ENCODE results near the gene DNM1L.

DNA sequence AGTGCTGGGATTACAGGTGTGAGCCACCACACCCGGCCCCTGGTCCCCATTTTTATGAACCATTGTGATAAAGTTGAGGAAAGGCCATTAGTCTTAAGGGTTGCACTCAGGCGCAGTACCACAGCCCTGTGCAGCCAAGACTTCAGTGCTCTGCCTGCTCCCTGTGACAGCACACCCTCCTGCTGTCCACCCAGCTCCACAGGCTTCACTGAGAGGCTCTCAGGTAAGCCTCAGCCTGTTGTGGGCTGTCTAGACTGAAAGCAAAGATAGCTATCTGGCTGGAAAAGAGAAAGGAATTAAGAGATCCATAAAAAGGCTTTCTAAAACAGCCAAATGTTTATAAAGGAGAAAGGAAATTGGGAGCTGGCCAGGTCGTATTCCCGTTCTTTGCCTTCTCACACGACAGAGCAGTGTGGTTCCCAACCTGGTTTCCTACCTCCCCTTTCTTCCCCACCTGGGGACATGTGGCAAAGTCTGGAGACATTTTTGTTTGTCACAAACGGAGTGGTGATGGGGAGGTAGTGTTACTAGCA, 19.1 kb upstream of the DNM1L start:
- TF ChIP-seq CTCF (IDR thresholded peaks at IDR 0.05; ENCODE audit: extremely low read depth in 1 of 2, insufficient read depth in 1 of 2, low read depth in 1 of 2, low read length in 2 of 2) (no peak), POLR2AphosphoS5 (IDR thresholded peaks at IDR 0.05; ENCODE audit: insufficient read depth, low read depth, low read length) (no peak), POLR2A (IDR thresholded peaks at IDR 0.05; ENCODE audit: low read depth, low read length) (no peak), FOS (IDR thresholded peaks at IDR 0.05; ENCODE audit: borderline replicate concordance, insufficient read depth, low read length) (no peak), MYC (IDR thresholded peaks at IDR 0.05; ENCODE audit: low read depth, low read length) (no peak), JUN (IDR thresholded peaks at IDR 0.05; ENCODE audit: borderline replicate concordance, insufficient read depth, insufficient read length, low read depth) (no peak), EZH2 (IDR thresholded peaks at IDR 0.05; ENCODE audit: borderline replicate concordance, low read depth, low read length, severe bottlenecking) (no peak), GATA2 (IDR thresholded peaks at IDR 0.05; ENCODE audit: insufficient read depth, insufficient read length, low read depth, low read length) (no peak)
- TF ChIP-seq, protein P1, sequence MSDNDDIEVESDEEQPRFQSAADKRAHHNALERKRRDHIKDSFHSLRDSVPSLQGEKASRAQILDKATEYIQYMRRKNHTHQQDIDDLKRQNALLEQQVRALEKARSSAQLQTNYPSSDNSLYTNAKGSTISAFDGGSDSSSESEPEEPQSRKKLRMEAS (IDR thresholded peaks at IDR 0.05; ENCODE audit: insufficient read depth, insufficient read length) = no peak

Measured in endothelial cell of umbilical vein (primary cell).